CD4-positive, alpha-beta memory T cell (primary cell): ENCODE results near the gene KMT5B. TPM values are rescaled to one million over a fixed set of nuclear protein-coding genes. Genes with fewer than 3 reads are reported as not detected.

ENCODE experiments used
- CTCF ChIA-PET: fragments of 350-600 bp; sonication (Branson Sonifier 250); formaldehyde crosslinking; loops from one replicate; lab custom pipeline; 2021; ENCODE audit warnings: inconsistent platforms; ENCODE audit not compliant: partially characterized antibody; lab: Charles Lee
- POLR2A ChIA-PET: fragments of 350-600 bp; sonication (Branson Sonifier 250); formaldehyde crosslinking; loops from one replicate; lab custom pipeline; 2021; ENCODE audit not compliant: partially characterized antibody; lab: Charles Lee
- DNase-seq, 5 donors: peaks; one replicate each; pipeline versions ENCODE4 v3.0.0 to v3.0.0-alpha.2; 2020 to 2022; ENCODE audit warnings: mixed read lengths in 1 of 5
- H3K27ac ChIP-seq: one replicate; pipeline ENCODE4 v1.7.0; 2013; ENCODE audit warnings: low read depth, low read length
- H3K27me3 ChIP-seq: 2 replicates; pipeline ENCODE4 v1.7.0; 2013; ENCODE audit warnings: mild to moderate bottlenecking, low read length, moderate library complexity; ENCODE audit not compliant: insufficient read depth
- H3K36me3 ChIP-seq: 2 replicates; pipeline ENCODE4 v1.7.0; 2013; ENCODE audit warnings: mild to moderate bottlenecking, low read length, moderate library complexity; ENCODE audit not compliant: insufficient read depth
- H3K4me1 ChIP-seq: 2 replicates; pipeline ENCODE4 v1.7.0; 2013; ENCODE audit warnings: mild to moderate bottlenecking, low read length, moderate library complexity; ENCODE audit not compliant: insufficient read depth
- H3K4me3 ChIP-seq, 2 donors: one replicate each; pipeline ENCODE4 v1.7.0; 2013; ENCODE audit warnings: low read length in 2 of 2, mild to moderate bottlenecking in 1 of 2
- H3K9me3 ChIP-seq, 2 donors: one replicate each; pipeline ENCODE4 v1.7.0; 2013; ENCODE audit warnings: low read length in 2 of 2, control low read depth in 1 of 2; ENCODE audit not compliant: control insufficient read depth in 1 of 2
- H3K27ac Mint-ChIP-seq, 7 donors: one replicate each; pipeline ENCODE4 v1.8.0; 2020 to 2021; ENCODE audit warnings: mixed read lengths in 7 of 7, mild to moderate bottlenecking in 6 of 7, inconsistent platforms in 3 of 7, moderate library complexity in 3 of 7
- H3K27me3 Mint-ChIP-seq, 2 donors: one replicate each; pipeline ENCODE4 v1.8.0; 2020 to 2021; ENCODE audit warnings: mixed read lengths in 2 of 2
- H3K36me3 Mint-ChIP-seq, 2 donors: one replicate each; pipeline ENCODE4 v1.8.0; 2020 to 2021; ENCODE audit warnings: mixed read lengths in 2 of 2, inconsistent platforms in 1 of 2, mild to moderate bottlenecking in 1 of 2
- H3K4me1 Mint-ChIP-seq, 4 donors: one replicate each; pipeline ENCODE4 v1.8.0; 2020 to 2021; ENCODE audit warnings: mixed read lengths in 4 of 4, mild to moderate bottlenecking in 1 of 4
- H3K4me3 Mint-ChIP-seq, 8 donors: one replicate each; pipeline ENCODE4 v1.8.0; 2020 to 2021; ENCODE audit warnings: mixed read lengths in 8 of 8, mild to moderate bottlenecking in 7 of 8, moderate library complexity in 6 of 8, inconsistent platforms in 3 of 8
- H3K9me3 Mint-ChIP-seq, 8 donors: one replicate each; pipeline ENCODE4 v1.8.0; 2020 to 2021; ENCODE audit warnings: mixed read lengths in 8 of 8, mild to moderate bottlenecking in 5 of 8, inconsistent platforms in 3 of 8, moderate library complexity in 1 of 8
- intact Hi-C: fragments of 100-400 bp; cut with micrococcal nuclease; formaldehyde crosslinking; loops from one replicate; pipeline ENCODE4 v1.15.1; 2023
- polyA plus RNA-seq, 2 donors: library from polyadenylated mRNA; unstranded; fragments of 300-500 nt; fragmentation: Illumina TruSeq; gene quantifications; one replicate each; pipeline ENCODE4 v1.2.3, GENCODE V29; 2021
- total RNA-seq, 2 experiments: library from RNA; stranded (reverse); gene quantifications; one replicate each; pipeline ENCODE4 v1.2.3, GENCODE V29; 2021

The KMT5B gene
- total and polyA plus RNA-seq, 4 experiments from 2014 or later, result 27.9 to 61.7 (median 53.0) TPM

DNA sequence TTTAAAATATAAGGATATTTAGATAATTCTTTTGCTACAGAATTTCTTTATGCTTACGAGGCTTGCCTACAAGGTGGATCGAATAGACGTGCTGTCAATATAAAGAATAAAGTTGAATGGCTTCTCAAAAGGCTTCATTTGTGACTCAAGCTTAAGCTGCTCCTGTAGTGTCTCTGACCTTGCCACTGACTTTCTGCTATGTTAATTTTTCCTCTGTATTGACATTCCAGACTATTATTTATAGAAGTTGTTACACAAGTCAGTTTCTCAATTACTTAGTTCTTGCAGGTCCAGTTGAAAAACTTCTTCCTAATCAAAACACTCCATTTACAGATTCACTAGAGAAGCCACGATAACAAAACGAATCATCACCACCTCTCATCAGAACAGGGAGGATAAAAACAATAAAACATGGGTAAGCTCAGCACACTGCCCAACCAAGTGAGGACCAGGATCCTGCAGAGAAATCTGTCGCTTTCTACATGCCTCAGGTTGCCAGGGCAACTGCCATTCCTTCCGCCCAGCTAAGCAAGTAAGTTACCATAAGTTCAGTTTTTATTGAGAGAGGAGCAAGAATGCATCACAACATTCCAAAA is 52.9 kb downstream of the KMT5B start:
- H3K27ac ChIP-seq, result no peak overlapping the region

DNA sequence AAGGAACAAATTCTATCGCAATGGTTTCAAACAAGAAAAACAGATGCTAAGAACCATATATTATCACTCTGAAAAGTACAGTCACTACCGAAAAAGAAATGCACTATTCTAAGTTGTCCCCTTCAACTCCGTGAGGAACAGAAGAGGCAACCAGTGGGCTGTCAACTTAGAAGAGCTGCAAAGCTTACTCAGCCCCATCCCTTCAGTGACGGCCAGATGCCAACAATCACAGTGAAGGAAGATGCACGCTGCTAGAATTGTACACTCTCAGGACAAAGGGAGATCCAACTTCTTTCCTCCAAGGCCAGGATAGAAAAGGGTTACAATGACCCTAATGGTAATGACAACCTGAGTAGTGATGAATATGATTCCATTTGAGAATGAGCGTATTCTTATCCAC is 53.4 kb downstream of the KMT5B start:
- Mint-ChIP-seq H3K27me3 (no peaks in the 10 kb centered on the region), H3K4me3 (no peak overlapping the region), H3K4me1 (peaks cover 0 to 1% (median 0%) of the 10 kb centered on the region in 4 donors), H3K9me3 (no peaks in the 10 kb centered on the region), H3K27ac (peak overlapping the region in 1 of 7 donors; percentile 57), H3K36me3 (peaks cover 33 to 55% of the 10 kb centered on the region in 2 donors)
- no peaks in the 10 kb centered on the region for H3K27me3 ChIP-seq
- DNase-seq, result no peak
- peaks cover 10% of the 10 kb centered on the region for H3K36me3 ChIP-seq
- ChIA-PET CTCF (no interaction called here), POLR2A (interaction anchor here (1.2 kb wide), 1 partner anchor 38 kb away, joined by 3 read pairs; no protein-coding TSS in a partner anchor)
- H3K4me3 ChIP-seq, result no peak overlapping the region
- intact Hi-C loops, result no loop called here
- no peaks in the 10 kb centered on the region for H3K4me1 ChIP-seq
- H3K27ac ChIP-seq, result no peak overlapping the region
- H3K9me3 ChIP-seq, result no peaks in the 10 kb centered on the region

More for the DNA sequence above, 52.9 kb downstream of the KMT5B start:
- Mint-ChIP-seq H3K9me3 (no peaks in the 10 kb centered on the region), H3K27me3 (no peaks in the 10 kb centered on the region), H3K36me3 (peaks cover 33 to 55% of the 10 kb centered on the region in 2 donors), H3K4me1 (peaks cover 0 to 1% (median 0%) of the 10 kb centered on the region in 4 donors), H3K4me3 (no peak overlapping the region), H3K27ac (peak overlapping the region in 2 of 7 donors; percentile 0 to 1)
- intact Hi-C loops, result no loop called here
- H3K9me3 ChIP-seq, result no peaks in the 10 kb centered on the region
- H3K27me3 ChIP-seq, result no peaks in the 10 kb centered on the region
- CTCF ChIA-PET, result no interaction called here
- peaks cover 10% of the 10 kb centered on the region for H3K36me3 ChIP-seq
- POLR2A ChIA-PET, result no interaction called here
- H3K4me3 ChIP-seq, result no peak overlapping the region
- H3K4me1 ChIP-seq, result no peaks in the 10 kb centered on the region
- DNase-seq, result no peak

GRCh38 chr11:68159161-68159560 is 53.9 kb downstream of the KMT5B start:
- no peaks in the 10 kb centered on the region for H3K4me1 ChIP-seq
- no peak overlapping the region for H3K27ac ChIP-seq
- H3K9me3 Mint-ChIP-seq, result no peaks in the 10 kb centered on the region
- ChIA-PET POLR2A (interaction anchor here (1.2 kb wide), 1 partner anchor 37 kb away, joined by 3 read pairs; no protein-coding TSS in a partner anchor), CTCF (no interaction called here)
- no peak overlapping the region for H3K4me3 Mint-ChIP-seq
- no peaks in the 10 kb centered on the region for H3K27me3 Mint-ChIP-seq
- peaks cover 33 to 51% of the 10 kb centered on the region in 2 donors for H3K36me3 Mint-ChIP-seq
- no peak overlapping the region for H3K4me3 ChIP-seq
- peak overlapping the region in 1 of 7 donors; percentile 55 for H3K27ac Mint-ChIP-seq
- DNase-seq, result no peak
- peaks cover 10% of the 10 kb centered on the region for H3K36me3 ChIP-seq
- H3K9me3 ChIP-seq, result no peaks in the 10 kb centered on the region
- intact Hi-C loops, result no loop called here
- peaks cover 0 to 1% (median 0%) of the 10 kb centered on the region in 4 donors for H3K4me1 Mint-ChIP-seq
- H3K27me3 ChIP-seq, result no peaks in the 10 kb centered on the region

DNA sequence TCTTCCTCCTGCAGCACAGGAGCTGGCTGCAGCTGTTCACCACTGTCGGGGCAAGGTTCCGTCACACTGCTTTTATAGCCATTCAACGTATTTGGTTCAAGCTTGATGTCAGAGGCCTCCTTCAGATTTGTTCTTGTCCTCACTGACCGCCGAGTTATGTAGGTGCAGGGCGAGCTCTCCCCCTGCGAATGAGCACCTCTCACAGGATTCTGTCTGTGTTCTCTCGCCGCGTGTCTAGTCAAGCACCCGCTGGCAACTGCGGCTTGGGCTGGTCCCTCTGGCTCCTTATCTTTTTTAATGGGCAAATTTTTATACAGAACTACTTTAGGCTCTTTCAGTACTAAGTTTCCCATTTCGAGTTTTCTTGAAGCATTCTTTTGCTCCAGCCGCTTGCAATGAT is 54.5 kb downstream of the KMT5B start:
- Mint-ChIP-seq H3K27ac (peak overlapping the region in 1 of 7 donors; percentile 47), H3K9me3 (no peaks in the 10 kb centered on the region), H3K27me3 (no peaks in the 10 kb centered on the region), H3K4me1 (peaks cover 0 to 1% (median 0%) of the 10 kb centered on the region in 4 donors), H3K4me3 (no peak overlapping the region), H3K36me3 (peaks cover 33 to 45% of the 10 kb centered on the region in 2 donors)
- H3K36me3 ChIP-seq, result peaks cover 10% of the 10 kb centered on the region
- CTCF ChIA-PET, result no interaction called here
- no peak overlapping the region for H3K27ac ChIP-seq
- no peak for DNase-seq
- no peak overlapping the region for H3K4me3 ChIP-seq
- no peaks in the 10 kb centered on the region for H3K27me3 ChIP-seq
- intact Hi-C loops, result no loop called here
- H3K9me3 ChIP-seq, result no peaks in the 10 kb centered on the region
- H3K4me1 ChIP-seq, result no peaks in the 10 kb centered on the region
- POLR2A ChIA-PET, result interaction anchor here (1.2 kb wide), 1 partner anchor 37 kb away, joined by 3 read pairs; no protein-coding TSS in a partner anchor

DNA sequence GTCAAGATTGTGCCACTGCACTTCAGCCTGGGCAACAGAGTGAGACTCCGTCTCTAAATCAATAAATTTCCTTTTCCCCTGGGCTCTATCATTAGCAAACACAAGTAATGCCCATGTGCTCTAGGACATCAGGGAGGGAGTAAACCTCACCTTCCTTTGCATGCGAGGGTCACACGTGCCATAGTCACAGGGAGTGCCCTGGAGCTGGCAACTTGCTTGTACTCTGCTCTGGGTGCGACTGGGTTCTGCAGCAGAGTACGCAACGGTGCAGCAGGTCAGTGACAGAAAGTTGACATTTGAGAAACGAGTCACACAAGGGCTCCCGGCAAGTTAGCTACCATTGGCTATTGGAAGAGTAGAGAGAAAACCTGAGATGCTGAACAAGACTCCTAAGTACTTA is 59.4 kb downstream of the KMT5B start:
- H3K9me3 ChIP-seq, result no peaks in the 10 kb centered on the region
- CTCF ChIA-PET, result no interaction called here
- no peaks in the 10 kb centered on the region for H3K4me1 ChIP-seq
- Mint-ChIP-seq H3K27ac (no peak overlapping the region), H3K9me3 (no peaks in the 10 kb centered on the region), H3K4me3 (no peak overlapping the region), H3K4me1 (peaks cover 0 to 4% (median 2%) of the 10 kb centered on the region in 4 donors), H3K27me3 (no peaks in the 10 kb centered on the region), H3K36me3 (peaks cover 7 to 13% of the 10 kb centered on the region in 2 donors)
- no peak overlapping the region for H3K27ac ChIP-seq
- intact Hi-C loops, result no loop called here
- H3K4me3 ChIP-seq, result no peak overlapping the region
- POLR2A ChIA-PET, result no interaction called here
- DNase-seq, result no peak
- H3K36me3 ChIP-seq, result peaks cover 10% of the 10 kb centered on the region
- H3K27me3 ChIP-seq, result no peaks in the 10 kb centered on the region

DNA sequence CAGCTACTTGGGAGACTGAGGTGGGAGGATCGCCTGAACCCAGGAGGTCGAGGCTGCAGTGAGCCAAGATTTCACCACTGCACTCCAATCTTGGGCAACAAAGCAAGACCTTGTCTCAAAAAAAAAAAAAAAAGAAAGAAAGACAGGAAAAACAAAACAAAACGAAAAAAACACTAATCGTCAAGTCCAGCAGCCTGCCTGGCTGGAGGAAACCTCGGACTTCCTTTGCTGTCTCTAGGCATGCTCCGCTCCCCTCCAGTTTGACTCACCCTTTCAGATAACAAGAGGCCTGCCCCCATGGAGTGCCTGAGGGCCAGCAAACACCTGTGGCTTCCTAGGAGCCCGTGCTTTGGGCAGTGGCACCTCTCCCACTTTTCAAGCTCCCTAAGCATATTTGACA is 63.1 kb downstream of the KMT5B start:
- Mint-ChIP-seq H3K36me3 (no peaks in the 10 kb centered on the region), H3K9me3 (no peaks in the 10 kb centered on the region), H3K4me3 (no peak overlapping the region), H3K4me1 (peaks cover 0 to 4% (median 2%) of the 10 kb centered on the region in 4 donors), H3K27me3 (peaks cover 0 to 1% of the 10 kb centered on the region in 2 donors), H3K27ac (no peak overlapping the region)
- no peak for DNase-seq
- Histone ChIP-seq H3K9me3 (no peaks in the 10 kb centered on the region), H3K4me3 (no peak overlapping the region), H3K27me3 (no peaks in the 10 kb centered on the region), H3K36me3 (no peaks in the 10 kb centered on the region), H3K4me1 (no peaks in the 10 kb centered on the region), H3K27ac (no peak overlapping the region)
- POLR2A ChIA-PET, result no interaction called here
- CTCF ChIA-PET, result no interaction called here
- intact Hi-C loops, result no loop called here

DNA sequence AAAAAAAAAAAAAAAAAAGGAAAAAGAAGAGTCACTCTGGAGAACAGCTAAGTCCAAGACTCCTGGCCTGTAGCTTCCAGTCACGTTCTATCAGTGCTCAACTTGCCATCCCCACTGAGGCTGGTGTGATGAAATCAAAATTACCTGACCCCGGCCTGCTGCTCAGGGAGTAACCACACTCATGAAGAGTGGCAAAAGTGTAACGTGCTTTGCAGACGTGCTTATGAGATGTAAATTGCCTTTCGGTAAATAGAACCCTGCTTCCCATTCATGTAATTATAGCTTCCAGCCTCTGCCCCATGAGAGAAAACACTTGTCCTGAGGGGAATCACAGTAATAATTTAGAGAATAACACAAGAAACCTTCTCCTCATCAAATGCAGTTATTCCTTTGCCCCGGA is 63.7 kb downstream of the KMT5B start:
- no peaks in the 10 kb centered on the region for H3K36me3 ChIP-seq
- no peak overlapping the region for H3K4me3 Mint-ChIP-seq
- no peaks in the 10 kb centered on the region for H3K9me3 Mint-ChIP-seq
- no peak overlapping the region for H3K27ac ChIP-seq
- H3K27ac Mint-ChIP-seq, result no peak overlapping the region
- no peak overlapping the region for H3K4me3 ChIP-seq
- no peaks in the 10 kb centered on the region for H3K4me1 ChIP-seq
- intact Hi-C loops, result no loop called here
- CTCF ChIA-PET, result interaction anchor here (0.7 kb wide), 1 partner anchor 821 kb away, joined by 4 read pairs; no protein-coding TSS in a partner anchor
- peaks cover 0 to 1% of the 10 kb centered on the region in 2 donors for H3K27me3 Mint-ChIP-seq
- H3K27me3 ChIP-seq, result no peaks in the 10 kb centered on the region
- POLR2A ChIA-PET, result no interaction called here
- H3K36me3 Mint-ChIP-seq, result no peaks in the 10 kb centered on the region
- DNase-seq, result no peak
- H3K4me1 Mint-ChIP-seq, result peaks cover 0 to 4% (median 2%) of the 10 kb centered on the region in 4 donors
- H3K9me3 ChIP-seq, result no peaks in the 10 kb centered on the region
